HG03039 (cell line): ENCODE measurements around the gene VPS51.
A peak's percentile ranks its signal among the peaks of the same experiment; 100 is the strongest.

Experiments used
- ATAC-seq: cut with Tn5 transposase; IDR thresholded peaks from one replicate; pipeline ENCODE4 v1.9.1; 2021; ENCODE audit warnings: mild to moderate bottlenecking, moderate library complexity; ENCODE audit not compliant: unreplicated experiment

VPS51 gene

GRCh38 chr11:65095974-65096806, at the start of gene VPS51:
Gene VPS51, plus strand, starts transcription at chr11:65096214. Its CDS starts 37 bp downstream, at chr11:65096251.
- peak; percentile 70 for ATAC-seq

- no peak for ATAC-seq
These were observed 48.2 kb upstream of the VPS51 start for GRCh38 chr11:65047581-65048422.

- no peak for ATAC-seq
These were observed 44.6 kb upstream of the VPS51 start for GRCh38 chr11:65051398-65051858.

GRCh38 chr11:65053827-65054508, 42.0 kb upstream of the VPS51 start:
- no peak for ATAC-seq

- ATAC-seq, result no peak
These were observed 40.5 kb upstream of the VPS51 start for GRCh38 chr11:65055538-65055937.

GRCh38 chr11:65056999-65057398, 39.0 kb upstream of the VPS51 start:
- ATAC-seq, result no peak

GRCh38 chr11:65057526-65057925, 38.5 kb upstream of the VPS51 start:
- ATAC-seq, result no peak

- no peak for ATAC-seq
These were observed 38.0 kb upstream of the VPS51 start for GRCh38 chr11:65058012-65058411.

- no peak for ATAC-seq
These were observed 37.5 kb upstream of the VPS51 start, which contains the start of gene NAALADL1 for GRCh38 chr11:65058419-65059054. Gene NAALADL1, minus strand, starts transcription at chr11:65058553. Its CDS starts 32 bp downstream, at chr11:65058521.

GRCh38 chr11:65059523-65059922, 36.5 kb upstream of the VPS51 start:
- ATAC-seq, result no peak

GRCh38 chr11:65059959-65060824, 35.8 kb upstream of the VPS51 start:
- no peak for ATAC-seq

GRCh38 chr11:65060913-65061408, 35.1 kb upstream of the VPS51 start:
- ATAC-seq, result no peak

- ATAC-seq, result no peak
These were observed 32.5 kb upstream of the VPS51 start for GRCh38 chr11:65063532-65063931.

- no peak for ATAC-seq
These were observed 31.2 kb upstream of the VPS51 start for GRCh38 chr11:65064847-65065240.

GRCh38 chr11:65065851-65066250, 30.2 kb upstream of the VPS51 start:
- ATAC-seq, result no peak

GRCh38 chr11:65066315-65066714, 29.7 kb upstream of the VPS51 start:
- no peak for ATAC-seq

- no peak for ATAC-seq
These were observed 29.2 kb upstream of the VPS51 start for GRCh38 chr11:65066805-65067291.

- ATAC-seq, result no peak
These were observed 28.6 kb upstream of the VPS51 start for GRCh38 chr11:65067446-65067845.

- ATAC-seq, result no peak
These were observed 26.8 kb upstream of the VPS51 start for GRCh38 chr11:65069217-65069616.
